ENCODE data around the gene HOXC9.
A peak's percentile ranks its signal among the peaks of the same experiment; 100 is the strongest.

Gene HOXC9

DNA sequence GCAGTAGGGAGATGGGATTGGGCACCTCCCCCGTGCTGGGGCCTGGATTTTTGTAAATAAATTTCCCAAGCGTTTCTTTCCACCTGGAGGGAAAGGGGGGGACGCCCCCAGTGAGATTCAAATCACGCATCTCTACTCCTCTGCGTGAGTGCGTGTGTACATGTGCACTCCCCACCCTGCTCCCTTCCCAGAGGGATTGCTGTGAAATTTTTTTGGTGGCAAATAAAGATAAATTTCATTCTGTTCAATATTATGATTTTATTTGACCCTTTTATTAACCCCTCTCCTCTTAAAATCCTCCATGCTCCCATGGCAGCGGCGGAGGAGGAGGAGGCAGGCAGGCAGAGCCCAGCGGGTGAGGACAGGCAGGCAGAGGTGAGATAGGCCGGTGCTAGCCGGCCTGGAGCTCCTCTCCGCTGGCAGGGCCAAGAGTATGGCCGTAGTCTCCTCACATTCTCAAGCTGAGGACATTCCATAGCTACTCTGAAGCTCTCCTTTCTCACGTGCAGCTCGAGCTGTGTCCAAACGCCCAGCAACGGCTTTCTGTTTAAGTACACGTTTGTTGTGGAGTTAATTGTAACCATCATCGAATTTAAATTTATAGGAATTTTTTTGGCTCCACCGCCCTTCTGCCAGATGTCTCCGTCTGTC lies 23.7 kb upstream of the HOXC9 start:
- no peak for DNase-seq

DNA sequence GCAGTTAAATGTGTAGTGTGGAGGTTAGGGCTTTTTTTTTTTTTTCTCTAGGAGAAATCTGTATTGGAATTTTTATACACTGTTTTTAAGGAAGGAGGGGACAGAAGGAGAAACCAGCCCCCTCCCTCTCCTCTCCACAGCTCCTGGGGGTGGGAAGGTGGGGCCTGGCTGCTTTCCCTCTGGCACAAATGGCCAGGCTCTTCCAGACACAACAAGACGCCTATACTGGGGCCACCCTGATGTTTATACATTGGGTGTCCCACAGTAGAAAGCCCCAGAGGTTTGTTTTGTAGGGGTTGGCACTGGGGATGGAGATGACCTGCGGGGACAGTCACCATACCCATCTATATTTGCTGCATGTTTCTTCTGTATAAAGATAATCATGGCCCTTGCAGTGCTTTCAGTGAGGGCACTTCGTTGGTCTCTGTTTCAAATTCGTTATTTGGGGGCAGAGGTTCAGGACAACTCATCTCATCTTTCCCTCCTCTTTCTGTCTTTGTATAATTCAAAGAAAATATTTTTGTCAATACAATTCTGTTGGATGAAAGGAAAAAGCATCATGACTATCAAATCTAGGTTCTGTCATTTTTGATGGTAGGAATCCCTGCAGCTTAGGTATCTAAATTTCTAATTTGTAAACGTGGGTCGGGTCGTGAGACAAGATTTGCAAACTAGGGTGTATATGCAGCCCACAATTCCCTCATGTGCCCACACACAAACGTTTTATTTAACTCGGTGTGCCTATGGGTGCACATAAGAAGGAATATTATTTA lies 23.0 kb upstream of the HOXC9 start:
- no peak for DNase-seq

DNA sequence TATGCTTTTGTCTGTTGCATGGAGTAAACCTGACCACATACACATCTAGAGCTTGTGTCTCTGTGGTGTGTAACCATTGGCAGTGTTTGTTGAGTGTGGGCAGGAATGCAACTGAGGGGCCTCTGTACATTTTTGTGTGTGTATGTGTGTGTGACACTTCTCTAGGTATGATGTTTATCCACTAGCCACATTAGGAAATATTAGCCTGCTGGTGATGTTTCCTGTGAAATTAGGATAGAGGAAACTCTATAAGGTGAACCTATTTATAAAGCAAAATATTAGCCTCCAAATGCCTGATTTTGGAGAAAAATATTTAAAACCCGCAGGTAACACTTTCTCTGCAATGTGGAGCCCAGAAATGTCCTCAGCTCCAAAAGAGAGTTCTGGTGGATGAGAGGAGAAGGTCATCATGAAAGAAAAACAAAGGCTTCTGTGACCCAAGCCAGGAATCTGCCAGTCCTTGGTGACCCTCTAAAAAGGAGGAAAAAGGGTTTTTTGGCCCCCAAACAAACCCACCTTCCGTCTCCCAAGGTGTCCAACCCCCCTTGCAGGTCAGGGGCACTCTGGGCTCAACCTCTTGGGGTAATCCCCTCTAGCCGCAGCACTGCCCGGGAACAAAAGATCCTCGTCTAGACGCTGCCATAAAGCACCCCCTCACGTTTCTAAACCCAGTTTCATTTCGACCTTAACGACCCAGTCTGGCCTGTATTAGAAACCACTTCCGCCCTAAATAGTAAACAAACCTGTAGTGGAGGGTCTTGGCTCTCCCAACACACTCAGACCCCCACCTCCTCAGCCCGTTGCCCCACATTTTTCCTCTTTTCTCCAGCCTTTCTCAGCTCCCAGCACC lies 22.1 kb upstream of the HOXC9 start:
- no peak for DNase-seq

DNA sequence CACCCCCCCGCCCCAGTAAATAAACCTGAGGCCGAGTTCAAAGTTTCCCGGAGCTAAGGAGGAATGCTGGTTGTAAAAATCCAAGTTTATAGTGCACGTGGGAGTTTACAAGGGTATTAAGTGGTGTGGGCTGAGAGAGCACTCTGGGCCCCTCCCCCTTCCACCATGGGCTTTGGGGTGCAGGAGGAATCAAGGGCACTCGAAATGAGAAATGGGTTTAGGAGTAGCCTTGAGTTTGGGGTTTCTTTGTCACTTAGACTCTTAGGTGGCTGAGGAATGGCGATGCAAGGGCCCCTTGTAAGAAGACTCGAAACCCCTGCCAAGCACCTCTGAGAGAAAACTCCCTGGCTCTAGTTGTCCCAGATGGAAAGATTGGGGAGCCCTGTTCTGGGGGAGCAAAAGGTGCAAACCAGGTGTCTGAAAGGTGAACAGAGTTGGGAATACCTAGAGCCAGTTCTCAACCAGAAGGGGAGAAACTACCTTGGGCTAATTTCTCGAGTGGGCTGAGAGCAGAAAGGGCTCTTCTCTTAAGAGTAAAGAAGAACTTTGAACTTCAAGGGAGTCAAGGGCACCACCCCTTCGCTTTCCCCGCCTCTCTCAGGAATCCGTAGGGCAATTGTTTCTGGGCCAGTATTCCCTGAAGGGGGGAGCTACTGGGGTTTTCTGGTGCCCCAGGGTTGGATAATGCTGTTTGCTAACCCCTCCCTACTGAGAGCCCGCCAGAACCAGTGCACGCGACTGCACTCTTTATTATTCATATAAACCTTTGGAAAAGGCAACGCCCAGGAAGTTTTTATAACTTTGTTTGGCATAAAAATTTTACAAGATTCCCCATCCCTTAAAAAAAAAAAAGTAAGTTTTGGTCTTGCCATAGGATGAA lies 21.2 kb upstream of the HOXC9 start:
- DNase-seq, result no peak

DNA sequence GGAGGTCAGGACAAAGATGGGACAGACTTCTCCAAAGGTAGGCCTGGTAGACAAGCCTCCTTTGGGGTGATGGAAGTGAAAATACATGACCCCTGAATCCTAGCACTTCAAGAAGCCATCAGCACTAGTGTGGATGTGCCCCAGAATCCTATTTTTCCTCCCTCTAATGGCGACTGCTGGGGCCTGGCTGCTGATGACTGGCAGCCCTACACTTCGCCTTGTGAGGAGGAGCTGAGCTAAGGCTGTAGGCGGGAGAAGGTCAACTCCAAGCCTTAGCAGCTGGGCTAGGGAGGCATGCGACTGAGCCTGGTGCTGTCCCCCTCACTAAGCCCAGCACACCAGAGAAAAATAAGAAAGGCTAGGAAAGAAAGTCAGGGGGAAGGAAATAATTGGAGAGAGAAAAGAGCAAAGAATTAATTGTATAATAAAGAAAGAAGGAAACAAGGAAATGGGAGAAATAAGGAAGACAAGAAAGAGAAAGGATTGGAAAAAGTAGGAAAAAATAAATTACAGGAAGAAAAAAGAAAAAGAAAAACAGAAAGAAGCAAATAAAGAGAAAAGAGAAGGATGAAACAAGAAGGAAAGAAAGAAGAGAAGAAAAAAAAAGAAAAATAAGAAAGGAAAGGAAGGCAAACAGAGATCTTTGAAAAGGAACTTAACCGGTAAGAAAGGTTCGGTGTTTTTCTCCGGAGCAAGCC lies 19.7 kb upstream of the HOXC9 start:
- DNase-seq, result no peak

DNA sequence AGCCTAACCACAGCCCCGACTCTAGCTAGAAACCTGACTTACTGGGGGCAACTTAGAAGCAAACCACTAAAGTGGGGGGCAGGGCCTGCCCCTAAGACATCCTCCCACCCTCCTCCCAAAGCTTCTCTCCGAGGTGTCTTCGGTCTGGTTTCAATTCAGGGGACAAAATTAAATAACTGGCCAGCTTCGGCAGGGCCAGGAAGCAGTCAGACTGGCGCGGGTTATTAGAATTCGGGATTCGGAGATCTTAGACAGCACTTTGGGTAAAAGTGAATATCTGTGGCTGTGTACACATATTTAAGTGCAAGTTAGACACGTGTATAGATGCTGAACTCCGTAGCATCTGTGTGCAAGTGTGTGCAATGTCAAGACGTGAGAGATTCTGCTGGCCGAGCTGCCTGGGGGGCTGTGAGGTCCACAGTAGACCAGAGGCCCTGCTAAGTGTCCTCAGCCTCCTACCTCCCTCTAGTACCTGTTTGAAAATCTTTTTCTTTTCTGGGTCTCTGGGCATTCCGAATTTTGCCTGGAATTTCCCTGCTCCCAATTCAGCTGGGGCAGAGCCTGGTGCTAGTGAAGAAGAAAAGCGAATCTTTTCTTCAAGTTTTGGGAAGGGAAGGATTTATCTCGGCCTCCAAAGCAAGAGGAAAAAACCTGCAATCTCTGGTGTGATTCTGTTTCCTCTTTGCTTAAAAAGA lies 19.0 kb upstream of the HOXC9 start:
- DNase-seq, result no peak

DNA sequence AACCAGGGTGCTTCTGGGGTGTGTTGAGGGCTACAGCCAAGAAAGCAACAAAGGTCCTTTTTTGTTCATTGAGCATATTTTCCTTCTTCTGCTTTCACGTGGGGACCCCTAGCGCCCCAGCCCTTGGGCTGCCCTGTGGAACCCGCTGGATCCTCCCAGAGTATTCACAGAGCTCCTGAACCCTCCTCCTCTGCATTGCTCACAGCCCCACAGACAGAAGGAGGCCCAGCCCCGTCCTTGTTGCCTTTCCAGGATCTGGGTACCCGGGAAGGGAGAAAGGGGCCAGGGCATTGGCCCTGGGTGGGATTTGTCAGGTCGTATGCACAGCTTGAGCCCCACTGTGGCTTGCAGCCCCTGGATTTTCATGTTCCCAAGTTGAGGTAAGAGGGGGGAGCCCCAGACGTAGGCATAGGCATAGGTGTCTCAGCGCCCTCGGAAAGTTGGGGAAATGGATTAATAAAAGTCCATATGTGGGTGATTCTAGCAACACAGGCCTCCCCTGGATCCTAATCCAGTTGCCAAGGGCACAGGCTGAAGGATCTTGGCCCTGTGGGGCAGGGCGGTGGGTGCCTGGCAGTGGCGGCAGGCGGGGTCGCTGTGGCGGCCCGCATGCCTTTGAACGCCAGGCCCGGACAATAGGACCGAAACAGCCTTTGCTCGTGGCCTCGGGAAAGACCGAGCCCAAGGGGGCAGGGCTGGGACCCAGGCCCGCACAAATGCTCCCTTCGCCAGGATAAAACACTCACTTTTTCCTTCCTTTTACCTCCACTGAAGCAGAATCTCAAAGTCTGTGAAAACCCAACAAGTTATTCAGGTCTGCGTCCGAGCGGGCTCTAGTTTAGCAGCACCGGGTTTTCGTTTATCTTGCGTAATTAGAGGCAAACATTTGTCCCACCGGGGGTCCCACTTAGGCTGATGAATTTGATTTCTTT lies 18.1 kb upstream of the HOXC9 start:
- no peak for DNase-seq

DNA sequence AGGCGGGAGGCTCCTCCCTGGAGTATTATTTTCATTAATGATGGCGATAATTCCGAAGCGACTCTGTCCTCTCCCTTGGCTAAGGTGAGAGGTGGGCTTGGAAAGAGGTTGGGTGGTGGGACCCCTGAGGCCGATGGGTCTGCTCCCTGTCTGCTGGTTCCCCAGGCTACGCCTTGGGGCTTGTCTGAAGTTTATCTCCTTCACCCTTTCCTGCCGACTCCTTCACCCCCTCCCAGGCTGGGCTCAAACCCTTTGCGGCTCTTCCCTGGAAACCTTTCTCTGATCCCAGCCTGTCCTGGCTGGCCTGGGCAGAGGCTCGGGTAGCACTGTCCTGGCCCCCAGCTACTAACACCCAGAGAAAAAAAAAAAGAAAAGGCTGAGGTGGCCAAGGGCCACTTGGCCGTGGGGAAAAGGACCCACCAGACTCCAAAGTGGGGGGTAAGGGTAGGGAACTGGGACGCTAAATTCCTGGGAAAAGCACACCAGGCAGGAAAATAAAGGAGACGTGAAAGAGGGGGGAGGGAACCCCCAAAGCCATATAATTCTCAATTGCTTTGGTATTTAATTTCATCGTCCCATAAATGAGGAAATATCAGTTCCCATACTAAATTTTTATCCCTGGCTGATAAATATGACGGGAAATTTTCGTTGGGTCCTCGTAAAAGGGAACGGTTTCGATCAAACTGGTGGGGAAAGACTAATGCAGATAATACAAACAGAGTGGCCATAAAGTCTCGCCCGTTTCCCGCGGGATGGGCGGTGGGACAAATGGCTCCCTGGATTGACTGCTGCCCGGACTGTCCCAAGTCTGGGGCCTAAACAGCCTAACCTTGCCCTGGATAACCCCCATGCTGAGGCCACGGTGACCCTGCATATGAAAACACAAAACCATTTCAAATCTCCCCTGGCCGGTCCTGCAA lies 17.1 kb upstream of the HOXC9 start:
- DNase-seq, result no peak

DNA sequence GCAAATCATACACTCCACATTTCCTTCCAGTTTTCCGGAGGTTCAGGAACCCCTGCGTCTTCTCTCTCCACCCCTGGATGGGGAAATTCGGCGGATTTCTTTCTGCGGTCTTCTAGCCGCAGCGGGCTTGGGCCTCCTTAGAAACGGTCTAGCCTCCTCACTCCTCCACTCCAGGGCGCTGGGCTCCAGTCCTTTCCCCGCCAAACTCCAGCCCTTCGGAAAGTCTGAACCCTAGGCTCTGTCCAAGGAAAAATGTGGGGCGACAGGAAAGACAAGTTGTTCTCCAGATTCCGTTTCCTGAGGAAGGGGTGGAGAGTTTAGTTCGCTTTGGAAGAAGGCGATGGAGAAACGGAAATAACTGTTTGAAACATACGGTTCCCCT lies 16.4 kb upstream of the HOXC9 start:
- DNase-seq, result no peak

DNA sequence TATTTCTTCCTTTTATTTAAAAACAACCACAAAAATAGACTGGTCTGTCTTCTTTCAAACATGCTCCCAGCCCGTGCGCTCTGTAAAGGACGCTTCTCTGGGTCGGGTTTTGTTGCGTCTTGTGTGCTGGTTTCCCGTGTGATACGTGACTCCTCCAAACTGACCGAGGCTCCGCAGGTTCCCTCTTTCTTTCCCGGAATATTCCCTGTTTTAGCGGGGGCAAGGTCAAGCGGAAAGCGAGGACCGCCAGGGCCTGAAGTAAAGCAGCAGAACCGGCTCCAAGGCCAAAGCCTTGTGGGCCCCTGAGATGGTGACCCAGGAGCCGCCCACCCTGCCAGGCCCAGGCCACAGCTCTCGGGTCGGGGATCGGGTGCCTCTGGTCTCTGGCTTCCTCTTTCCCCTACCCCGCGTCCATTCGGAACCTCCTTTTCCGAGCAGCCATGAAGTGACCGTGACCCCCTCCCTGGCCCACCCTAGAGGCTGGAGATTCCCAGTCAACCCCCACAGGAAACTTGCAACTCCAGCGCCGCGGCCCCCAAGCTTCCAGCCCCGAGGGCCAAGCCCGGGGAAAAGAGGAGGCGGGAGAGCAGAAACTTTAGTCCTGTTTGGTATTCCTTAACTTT lies 15.9 kb upstream of the HOXC9 start:
- no peak for DNase-seq

DNA sequence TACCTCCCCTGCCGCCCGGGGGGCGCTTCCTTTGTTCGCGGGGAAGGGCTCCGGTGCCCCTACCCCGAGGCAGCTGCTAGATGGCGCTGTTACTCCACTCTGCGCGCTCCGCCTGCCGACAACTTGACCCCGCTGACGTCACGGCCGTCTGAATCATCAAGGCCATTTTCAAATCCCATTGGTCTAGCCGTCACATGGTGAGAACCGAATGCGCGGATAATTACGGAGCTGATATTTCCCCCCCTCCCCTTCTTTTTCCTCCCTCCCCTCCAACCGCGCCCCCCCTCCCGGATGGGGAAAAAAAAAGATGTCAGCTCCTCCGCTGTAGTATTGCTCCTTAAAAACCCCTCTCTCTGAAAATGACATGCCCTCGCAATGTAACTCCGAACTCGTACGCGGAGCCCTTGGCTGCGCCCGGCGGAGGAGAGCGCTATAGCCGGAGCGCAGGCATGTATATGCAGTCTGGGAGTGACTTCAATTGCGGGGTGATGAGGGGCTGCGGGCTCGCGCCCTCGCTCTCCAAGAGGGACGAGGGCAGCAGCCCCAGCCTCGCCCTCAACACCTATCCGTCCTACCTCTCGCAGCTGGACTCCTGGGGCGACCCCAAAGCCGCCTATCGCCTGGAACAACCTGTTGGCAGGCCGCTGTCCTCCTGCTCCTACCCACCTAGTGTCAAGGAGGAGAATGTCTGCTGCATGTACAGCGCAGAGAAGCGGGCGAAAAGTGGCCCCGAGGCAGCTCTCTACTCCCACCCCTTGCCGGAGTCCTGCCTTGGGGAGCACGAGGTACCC lies 14.9 kb upstream of the HOXC9 start, which contains the start of gene HOXC10:
TSS of gene HOXC10 (plus strand) at position 246 of the 791 bp plus-strand sequence. CDS start at position 360, 114 bp downstream.
- peak; percentile 91 for DNase-seq

DNA sequence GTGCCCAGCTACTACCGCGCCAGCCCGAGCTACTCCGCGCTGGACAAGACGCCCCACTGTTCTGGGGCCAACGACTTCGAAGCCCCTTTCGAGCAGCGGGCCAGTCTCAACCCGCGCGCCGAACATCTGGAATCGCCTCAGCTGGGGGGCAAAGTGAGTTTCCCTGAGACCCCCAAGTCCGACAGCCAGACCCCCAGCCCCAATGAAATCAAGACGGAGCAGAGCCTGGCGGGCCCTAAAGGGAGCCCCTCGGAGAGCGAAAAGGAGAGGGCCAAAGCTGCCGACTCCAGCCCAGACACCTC lies 14.3 kb upstream of the HOXC9 start:
- no peak for DNase-seq

DNA sequence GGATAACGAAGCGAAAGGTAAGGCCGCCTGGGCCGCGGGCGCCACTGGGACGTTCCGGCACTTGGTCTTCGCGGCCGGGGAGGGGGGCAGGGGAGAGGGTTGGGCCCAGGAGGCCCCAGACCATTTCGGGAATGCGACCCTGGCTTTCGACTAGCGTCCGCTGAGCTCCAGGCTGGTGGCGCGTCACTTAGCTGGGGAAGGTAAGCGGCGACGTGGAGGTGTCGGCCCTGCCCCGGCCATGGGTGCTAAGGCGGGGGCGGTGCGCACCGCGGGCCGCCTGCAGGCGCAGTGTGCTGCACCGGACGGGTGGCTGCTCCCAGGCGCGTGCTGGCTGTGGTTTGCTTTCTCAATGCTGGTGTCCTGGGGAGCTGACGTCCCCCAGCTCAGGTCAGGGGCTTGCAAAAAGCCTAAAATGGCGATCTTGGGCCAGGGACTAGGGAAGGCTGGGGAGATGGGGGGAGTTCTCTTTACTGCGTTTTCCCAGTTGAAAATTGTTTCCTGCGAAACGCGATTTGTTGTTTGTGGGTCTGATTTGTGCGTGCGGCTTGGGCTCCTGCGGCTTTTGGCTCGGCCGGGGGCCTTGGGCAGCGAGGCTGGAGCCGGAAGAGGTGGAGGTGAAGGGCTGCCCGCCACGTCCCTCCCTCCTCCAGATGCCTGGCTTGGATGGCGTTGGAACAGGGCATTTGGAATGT lies 13.8 kb upstream of the HOXC9 start:
- DNase-seq, result no peak

DNA sequence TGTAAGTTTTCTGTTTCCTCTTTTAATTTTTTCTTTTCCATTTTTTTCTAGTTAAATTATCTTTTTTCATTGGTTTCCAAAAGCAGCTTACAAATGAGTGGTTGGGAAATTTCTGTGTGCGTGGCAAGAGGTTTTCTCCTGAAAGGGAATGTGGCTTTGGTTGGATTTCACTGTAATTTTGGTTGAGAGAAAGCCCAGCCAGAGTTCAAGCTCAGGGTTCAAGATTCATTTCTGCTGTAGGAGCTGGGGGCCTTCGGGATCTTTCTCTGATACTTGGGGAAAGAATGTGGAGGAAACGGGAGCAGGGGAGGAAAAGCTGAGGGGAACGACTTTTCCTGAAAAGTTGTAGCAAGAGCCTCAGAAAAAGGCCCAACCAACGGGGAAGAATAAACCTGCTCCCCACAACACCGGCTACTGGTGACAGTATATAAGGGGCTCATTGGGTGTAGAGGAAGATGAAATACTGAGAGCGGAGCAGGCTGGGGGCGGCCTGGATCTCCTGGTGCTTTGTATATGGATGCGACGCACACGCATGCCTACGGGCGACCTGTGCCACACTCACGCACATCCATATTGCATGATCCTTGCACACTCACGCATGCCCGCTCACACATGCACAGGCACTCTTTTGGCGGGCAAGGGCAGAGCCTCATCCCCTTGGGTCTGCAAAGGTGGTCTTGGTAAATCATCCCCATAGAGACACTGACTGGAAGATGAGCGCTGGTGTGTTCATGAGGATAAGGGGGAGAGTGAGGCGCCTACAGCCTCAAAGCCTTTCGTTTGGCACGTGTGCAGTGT lies 13.1 kb upstream of the HOXC9 start:
- no peak for DNase-seq

DNA sequence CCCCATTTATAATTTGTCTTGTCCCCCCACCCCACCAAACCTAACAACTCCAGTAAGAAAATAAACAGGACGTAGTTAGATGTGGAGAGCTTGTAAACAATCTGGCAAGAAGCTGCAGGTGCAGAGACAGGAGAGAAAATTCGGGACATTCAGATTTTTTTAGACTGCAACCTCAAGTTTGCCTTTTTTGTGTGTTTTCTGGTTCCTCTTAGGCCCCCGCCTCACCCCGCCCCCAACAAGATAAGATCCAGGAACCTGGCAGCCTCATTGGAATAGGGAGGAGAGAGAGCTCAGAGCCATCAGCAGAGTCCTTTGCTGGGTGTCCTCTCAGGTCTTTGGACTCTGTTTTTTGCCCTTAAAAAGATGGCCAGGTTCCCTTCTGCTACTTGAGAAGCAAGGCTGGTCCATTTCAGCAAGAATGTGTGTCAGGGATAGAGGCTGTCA lies 12.2 kb upstream of the HOXC9 start:
- DNase-seq, result no peak

DNA sequence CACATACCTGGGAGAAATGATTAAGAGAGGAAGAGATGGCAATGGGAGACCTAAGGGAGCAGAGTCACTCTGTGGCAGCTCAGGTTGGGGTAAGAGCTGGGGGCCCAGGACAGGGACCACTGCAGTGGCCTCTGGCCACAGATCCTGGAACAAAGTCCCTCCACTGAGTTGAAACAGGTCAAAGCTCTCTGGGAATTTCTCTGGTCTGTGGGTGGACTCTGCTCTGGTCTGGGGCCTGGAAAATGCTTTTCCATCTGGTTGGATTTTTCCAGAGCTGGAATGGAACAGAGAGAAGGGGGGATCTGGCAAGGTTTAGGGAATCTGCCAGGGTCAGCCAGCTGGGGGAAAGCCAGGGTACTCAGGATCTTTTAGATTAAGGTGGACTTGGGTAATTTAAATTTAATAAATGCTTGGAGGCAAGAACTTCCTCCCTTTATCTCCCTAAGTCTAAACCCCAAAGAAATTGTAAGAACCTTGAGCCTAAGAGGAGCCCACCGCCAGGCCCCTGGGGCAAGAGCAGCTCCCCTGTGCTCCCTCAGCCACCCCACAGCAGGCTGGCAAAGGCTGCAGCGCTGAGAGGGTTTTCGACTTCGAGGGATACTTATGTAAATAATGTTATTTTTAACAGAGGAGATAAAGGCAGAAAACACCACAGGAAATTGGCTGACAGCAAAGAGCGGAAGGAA lies 11.3 kb upstream of the HOXC9 start:
- DNase-seq, result no peak

Measured in hematopoietic multipotent progenitor cell treated with erythropoietin and hydrocortisone succinate and interleukin-3 and kit ligand, for 4 days (in vitro differentiated cells).